GM19372 (cell line): ENCODE data around the gene TADA2A.
"Not testable (repeated sequence)": the region's sequence is repeated elsewhere in the genome, so short reads cannot be mapped to it uniquely, and the experiment has no call there.

Source experiments
- ATAC-seq: cut with Tn5 transposase; IDR thresholded peaks from one replicate; pipeline ENCODE4 v1.9.1; 2021; ENCODE audit warnings: mild to moderate bottlenecking, low read depth, moderate library complexity; ENCODE audit not compliant: unreplicated experiment

The TADA2A gene

GRCh38 chr17:37393352-37393751 is 13.3 kb upstream of the TADA2A start:
- ATAC-seq, result no peak

GRCh38 chr17:37399265-37399803 is 7.4 kb upstream of the TADA2A start:
- no peak for ATAC-seq

GRCh38 chr17:37400505-37400904 is 6.2 kb upstream of the TADA2A start:
- ATAC-seq, result no peak

GRCh38 chr17:37405522-37405921 is 1.2 kb upstream of the TADA2A start:
- not testable (repeated sequence) for ATAC-seq

GRCh38 chr17:37405955-37406634 is 591 bp upstream of the TADA2A start:
- ATAC-seq, result peak; percentile 42

- not testable (repeated sequence) for ATAC-seq
Measured at GRCh38 chr17:37408145-37408479, 1.4 kb downstream of the TADA2A start.

GRCh38 chr17:37410357-37410756 is 3.7 kb downstream of the TADA2A start:
- no peak for ATAC-seq

DNA sequence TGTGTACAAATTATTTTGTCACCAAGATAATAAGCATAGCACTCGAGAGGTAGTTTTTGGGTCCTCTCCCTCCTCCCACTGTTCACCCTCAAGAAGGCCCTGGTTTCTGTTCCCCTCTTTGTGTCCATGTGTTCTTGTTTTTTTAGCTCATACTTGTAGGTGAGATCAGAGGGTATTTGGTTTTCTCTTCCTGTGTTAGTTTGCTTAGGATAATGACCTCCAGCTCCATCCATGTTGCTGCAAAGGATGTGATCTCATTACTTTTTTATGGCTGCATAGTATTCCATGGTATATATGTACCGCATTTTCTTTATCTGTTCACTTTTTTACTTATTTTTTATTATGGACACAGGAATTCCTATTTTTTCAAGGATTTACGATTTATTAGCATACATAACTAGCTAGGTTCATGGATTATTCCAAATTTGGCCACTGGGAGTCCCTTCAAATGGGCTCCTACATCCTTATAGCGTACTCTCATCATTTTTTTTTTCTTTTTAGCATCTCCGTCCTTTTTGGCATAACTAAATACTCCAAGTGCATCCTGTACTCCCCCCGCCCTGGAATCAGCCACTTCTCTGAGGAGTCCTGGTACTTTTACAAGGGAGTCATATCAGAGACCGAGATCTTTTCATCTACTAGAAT is 7.3 kb downstream of the TADA2A start:
- no peak for ATAC-seq

DNA sequence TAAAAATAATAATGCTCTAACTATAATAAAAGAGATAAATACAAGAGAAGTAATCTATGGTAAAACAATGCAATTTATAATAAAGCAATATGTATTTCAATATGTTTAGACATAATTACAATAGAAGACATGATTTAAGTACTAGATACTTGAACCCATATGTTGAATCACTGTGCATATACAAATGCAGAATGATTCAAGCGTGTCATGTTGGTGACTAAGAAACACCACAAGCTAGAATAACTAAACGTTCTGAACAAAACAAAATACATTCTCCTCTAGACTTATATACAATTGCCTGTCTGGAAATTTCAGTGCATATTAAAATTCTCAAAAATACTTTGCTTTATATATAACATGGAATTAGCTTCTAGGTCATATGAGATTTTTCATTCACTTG is 11.2 kb downstream of the TADA2A start:
- no peak for ATAC-seq

- no peak for ATAC-seq
Measured at GRCh38 chr17:37422971-37423625, 16.4 kb downstream of the TADA2A start.

GRCh38 chr17:37425268-37425667 is 18.6 kb downstream of the TADA2A start:
- no peak for ATAC-seq

DNA sequence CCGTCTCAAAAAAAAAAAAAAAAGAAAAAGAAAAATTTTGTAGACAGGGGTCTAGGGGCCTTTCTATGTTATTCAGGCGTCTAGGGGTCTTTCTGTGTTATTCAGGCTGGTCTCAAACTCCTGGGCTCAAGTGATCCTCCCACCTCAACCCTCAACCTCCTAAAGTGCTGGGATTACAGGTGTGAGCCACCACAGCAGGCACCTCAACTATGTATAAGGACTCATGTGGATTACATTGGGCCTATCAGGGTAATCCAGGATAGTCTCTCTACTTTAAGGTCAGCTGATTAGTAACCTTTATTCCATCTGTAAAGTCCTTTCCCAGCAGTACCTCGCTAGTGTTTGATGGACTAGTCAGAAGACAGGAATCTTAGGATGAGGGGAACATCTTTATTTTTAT is 22.4 kb downstream of the TADA2A start:
- ATAC-seq, result no peak

DNA sequence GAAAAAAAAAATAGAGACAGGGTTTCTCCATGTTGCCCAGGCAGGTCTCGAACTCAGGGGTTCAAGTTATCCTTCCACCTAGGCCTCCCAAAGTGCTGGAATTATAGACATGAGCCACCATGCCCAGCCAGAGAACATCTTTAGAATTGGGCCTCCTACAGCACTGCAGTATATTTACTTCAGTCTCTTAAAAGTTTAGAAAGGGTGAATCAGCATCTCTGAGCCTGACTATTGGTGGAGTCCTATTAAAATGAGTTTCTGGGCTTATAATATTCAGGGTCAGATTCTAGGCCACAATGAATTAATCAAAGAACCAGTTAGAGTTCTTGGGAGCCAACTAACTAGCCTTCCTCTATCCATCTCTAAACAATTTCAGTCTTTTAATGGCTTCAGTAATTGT is 22.8 kb downstream of the TADA2A start:
- ATAC-seq, result no peak

DNA sequence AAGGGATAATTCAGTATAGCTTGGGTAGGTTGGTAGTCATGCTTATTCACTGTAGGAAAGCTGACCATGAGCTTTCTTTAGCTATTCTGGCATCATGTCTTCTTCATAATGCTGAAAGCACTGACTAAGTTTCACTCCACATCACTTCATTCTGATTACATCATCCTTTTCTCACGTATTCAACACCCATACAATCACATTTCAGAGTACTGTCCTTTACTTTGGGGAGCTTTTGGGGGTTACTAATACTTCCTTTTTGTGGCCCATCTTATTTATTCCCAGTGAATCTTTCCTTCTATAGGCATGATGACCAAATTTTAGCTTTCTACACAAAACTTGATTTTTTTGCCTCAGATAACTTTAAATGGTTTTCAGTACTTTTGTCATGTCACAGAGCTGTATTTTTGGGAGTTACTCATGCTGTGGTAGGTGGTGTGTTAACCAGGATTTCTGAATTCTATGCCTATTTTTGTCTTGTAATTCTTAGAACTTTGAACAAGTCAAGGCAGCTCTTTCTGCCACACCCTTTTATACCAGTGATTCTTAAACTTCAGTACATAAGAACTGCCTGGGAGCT is 23.5 kb downstream of the TADA2A start:
- ATAC-seq, result no peak

GRCh38 chr17:37432671-37433070 is 26.0 kb downstream of the TADA2A start:
- no peak for ATAC-seq

DNA sequence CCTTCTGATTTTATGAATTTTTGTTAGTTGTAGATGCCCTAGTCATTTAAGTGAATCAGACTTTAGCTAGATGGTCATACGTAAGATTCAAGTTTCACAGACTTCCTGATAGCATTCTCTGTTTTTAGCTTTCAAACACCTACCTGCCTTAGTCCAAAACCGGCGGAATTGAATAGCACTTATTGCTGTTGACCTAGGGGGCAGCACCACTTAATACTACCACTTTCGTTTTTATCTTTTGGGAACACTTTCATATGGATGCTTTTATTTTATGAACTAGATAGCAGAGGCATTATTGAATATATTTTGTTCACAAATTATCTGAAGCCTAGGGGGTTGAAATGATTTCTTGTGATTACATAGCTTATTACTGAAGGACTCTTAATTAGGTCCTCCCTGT is 31.5 kb downstream of the TADA2A start:
- no peak for ATAC-seq

DNA sequence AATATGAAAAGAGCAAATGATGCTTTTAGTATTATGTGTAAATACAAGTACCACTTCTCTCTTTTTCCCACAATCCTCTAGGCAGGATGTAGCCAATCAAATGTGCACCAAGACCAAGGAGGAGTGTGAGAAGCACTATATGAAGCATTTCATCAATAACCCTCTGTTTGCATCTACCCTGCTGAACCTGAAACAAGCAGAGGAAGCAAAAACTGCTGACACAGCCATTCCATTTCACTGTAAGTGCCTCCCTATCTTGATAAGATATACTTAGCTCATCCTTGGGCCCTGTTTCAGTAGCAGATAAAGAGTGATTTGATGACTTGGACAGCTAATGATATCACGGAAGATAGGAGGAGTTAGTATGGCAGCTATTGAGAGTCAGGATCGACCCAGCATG is 33.7 kb downstream of the TADA2A start:
- no peak for ATAC-seq

DNA sequence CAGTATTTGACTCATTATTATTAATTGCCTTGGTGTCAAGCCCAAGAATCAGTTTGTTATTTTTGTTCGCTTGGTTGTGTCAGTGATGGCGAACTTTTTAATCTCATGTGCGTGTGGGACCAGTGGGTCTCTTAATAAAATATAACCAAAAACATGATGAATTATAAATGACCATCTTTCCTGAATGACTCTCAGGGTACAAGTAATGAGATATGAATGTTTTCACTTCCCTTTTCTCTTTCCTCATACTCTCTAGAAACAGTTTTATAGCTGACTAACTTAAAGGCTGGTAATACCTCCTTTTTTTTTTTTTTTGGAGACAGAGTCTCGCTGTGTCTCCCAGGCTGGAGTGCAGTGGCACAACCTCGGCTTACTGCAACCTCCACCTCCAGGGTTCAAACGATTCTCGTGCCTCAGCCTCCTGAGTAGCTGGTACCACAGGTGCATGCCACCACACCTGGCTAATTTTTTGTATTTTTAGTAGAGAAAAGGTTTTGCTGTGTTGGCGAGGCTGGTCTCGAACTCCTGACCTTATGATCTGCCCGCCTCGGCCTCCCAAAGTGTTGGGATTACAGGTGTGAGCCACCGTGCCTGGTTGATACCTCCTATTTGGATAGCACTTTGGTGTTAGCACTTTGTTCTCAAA is 34.8 kb downstream of the TADA2A start:
- not testable (repeated sequence) for ATAC-seq

DNA sequence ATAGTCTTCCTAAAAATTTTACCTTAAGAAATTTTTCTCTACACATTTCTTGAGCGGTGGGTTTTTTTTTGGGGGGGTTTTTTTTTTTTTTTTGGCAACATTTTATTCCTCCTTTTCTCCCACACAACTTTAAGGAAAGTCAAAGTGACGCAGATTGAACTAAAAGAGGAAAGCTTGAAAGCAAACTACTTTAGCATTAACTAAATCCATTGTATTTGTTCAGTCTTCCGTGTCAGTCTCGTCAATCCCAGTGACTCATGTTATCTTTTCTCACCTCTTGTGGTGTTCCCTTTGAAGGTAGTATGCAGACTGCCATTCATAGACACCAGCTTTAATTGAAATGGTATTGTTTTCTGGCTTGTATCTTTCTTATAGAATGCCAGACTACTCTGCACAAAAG is 39.3 kb downstream of the TADA2A start:
- no peak for ATAC-seq

DNA sequence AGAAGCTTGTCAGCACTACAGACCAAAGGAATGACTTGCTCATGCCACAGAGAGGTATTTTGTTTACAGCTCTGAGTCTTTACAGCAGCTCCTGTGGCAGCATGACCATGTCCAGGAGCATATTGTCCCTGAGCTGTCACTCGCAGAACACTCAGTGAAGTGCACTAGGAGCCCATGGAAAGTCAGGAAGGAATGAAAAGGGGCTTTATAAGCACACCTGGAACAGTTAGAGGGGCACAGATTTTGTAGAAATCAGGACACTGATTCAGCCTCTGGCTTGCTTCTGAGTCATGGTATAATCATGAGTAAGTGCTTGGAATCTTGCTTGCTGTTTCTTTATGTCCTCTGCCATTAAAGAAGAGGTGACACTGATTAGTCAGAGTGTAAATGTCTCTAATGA is 41.0 kb downstream of the TADA2A start:
- no peak for ATAC-seq

- no peak for ATAC-seq
Measured at GRCh38 chr17:37450112-37450511, 43.4 kb downstream of the TADA2A start.
